GM19397 (cell line): Measurements from ENCODE around the gene CDHR3.
"Not testable (repeated sequence)": the region's sequence is repeated elsewhere in the genome, so short reads cannot be mapped to it uniquely, and the experiment has no call there.

Source experiments
- ATAC-seq: cut with Tn5 transposase; IDR thresholded peaks from one replicate; pipeline ENCODE4 v1.9.1; 2021; ENCODE audit warnings: mild to moderate bottlenecking, moderate library complexity; ENCODE audit not compliant: unreplicated experiment

CDHR3 gene

DNA sequence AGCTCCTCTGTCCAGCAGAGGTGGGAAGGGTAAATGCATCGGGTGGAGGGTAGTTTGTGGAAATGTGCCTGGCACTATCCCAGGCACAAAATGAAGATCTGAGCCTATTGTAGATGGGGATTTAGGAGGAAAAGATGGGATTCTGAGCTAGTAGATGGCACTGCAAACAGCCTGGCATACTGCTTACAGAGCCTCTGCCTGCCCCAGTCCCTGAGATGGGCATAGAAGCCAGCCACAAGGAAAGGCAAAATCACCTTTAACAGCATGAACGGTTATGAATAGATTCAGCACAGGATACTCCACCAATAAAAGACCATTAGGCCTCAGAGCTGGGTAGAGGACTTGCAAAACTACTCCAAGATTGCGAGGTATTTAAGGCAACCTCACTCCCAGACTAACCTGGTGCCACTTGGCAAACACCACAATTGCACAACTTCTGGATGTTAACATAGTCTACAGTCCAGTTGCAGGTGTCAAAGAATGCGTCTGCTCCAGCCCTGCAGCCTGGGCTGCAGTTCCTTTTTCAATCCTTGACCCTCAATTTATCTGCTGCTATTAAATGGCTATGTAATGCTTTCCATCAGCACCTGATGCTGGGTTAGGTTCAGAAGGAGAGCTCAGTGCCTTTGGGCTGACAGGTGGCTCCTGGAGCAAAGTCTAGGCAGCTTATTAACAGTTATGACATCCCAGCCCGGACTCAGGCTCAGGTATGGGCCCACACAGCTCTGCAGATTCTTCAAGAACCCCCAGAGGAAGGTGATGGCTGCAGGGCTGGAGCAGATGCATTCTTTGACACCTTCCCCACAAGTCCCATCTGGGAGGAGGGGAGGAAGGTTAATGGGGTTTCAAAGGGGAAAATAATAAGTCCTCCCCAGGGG, 34.0 kb downstream of the CDHR3 start:
- no peak for ATAC-seq

DNA sequence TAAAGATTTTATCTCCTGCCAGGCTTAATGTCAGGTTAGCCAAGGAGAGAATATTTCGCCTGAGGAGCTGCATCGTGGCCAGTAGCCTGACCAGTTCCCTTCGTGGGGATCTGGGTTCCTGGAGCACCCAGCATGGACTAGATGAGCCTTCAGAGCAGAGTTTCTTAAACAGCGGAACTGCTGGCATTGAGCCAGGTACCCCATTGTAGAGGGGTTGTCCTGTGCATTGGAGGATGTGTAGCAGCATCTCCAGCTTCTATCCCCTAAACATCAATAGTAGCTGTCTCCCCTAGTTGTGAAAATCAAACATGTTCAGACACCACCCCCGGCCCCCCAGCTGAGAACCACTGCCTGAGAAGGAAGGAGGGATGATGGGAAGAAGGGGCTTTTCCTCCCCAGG, 36.2 kb downstream of the CDHR3 start:
- ATAC-seq: no peak

DNA sequence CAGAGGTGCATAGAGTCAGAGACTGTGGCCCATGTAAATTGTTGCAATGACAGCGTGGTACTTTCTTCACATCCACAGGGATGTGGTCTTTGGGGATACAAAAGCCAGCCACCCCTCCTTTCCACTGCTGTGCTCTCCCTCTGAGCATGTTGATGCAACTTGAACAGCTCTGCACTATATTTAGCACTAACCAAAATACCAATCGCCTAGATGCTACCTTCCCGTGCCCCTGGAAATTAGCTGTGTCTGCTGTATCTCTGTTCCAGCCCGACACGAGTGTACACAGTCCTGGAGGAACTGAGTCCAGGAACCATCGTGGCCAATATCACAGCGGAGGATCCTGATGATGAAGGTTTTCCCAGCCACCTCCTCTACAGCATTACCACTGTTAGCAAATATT, 38.1 kb downstream of the CDHR3 start:
- no peak for ATAC-seq

DNA sequence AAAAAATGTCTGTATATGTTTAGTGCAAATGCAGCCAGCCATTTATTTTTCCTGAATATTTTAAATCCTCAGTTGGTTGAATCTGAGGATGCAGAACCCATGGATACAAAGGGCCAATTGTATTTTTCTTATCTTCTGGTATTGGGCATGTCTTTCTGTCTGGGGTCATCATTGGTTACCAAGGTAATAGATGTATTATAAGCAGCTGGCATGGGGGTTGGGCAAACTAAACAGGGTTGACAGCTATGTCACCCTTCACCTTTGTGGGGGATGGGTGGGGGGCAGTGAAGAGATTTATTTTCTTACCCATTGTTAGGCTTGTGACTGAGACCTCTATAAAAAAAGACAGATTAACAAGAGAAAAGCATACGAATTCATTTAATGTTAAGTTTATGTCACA, 38.8 kb downstream of the CDHR3 start:
- ATAC-seq: no peak

DNA sequence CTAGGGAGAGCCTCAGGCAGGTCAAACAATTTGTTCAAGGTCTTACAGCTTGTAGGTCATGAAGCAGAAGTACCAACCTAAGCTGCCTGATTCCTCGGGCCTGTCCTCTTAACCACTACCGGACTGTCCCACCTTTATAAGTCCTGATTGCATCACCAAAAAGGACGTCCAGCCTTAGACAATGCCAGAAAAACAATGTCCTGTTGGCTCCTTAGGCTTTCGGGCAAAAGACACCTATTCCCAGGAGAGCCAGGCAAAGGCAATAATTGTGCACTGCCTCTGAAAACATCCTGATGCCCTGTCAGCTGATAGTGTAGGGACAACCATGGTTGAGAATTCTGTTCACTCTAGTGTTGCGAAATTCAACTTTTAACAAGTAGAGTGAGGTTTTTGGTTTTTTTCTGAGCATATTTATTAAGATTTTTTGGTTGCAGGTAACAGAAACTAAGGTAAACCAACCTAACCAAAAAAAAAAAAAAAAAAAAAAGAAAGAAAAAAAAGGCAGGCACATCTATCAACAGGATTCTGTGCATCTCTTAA, 40.5 kb downstream of the CDHR3 start:
- ATAC-seq: no peak

DNA sequence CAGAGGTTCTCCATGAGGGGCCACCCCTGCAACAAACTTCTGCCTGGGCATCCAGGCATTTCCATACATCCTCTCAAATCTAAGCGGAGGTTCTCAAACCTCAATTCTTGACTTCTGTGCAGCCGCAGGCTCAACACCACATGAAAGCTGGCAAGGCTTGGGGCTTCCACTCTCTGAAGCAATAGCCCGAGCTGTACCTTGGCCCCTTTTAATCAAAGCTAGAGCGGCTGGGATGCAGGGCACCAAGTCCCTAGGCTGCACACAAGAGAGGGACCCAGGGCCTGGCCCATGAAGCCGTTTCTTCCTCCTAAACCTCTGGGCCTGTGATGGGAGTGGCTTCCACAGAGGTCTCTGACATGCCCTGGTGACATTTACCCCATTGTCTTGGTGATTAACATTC, 43.8 kb downstream of the CDHR3 start:
- ATAC-seq: no peak

DNA sequence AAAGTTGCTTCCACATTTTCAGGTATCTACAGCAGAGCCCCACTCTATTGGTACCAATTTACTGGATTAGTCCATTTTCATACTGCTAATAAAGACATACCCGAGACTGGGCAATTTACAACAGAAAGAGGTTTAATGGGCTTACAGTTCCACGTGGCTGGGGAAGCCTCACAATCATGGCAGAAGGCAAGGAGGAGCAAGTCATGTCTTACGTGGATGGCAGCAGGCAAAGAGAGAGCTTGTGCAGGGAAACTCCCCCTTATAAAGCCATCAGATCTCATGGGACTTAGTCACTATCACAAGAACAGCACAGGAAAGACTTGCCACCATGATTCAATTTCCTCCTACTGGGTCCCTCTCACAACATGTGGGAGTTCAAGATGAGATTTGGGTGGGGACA, 44.7 kb downstream of the CDHR3 start:
- not testable (repeated sequence) for ATAC-seq

DNA sequence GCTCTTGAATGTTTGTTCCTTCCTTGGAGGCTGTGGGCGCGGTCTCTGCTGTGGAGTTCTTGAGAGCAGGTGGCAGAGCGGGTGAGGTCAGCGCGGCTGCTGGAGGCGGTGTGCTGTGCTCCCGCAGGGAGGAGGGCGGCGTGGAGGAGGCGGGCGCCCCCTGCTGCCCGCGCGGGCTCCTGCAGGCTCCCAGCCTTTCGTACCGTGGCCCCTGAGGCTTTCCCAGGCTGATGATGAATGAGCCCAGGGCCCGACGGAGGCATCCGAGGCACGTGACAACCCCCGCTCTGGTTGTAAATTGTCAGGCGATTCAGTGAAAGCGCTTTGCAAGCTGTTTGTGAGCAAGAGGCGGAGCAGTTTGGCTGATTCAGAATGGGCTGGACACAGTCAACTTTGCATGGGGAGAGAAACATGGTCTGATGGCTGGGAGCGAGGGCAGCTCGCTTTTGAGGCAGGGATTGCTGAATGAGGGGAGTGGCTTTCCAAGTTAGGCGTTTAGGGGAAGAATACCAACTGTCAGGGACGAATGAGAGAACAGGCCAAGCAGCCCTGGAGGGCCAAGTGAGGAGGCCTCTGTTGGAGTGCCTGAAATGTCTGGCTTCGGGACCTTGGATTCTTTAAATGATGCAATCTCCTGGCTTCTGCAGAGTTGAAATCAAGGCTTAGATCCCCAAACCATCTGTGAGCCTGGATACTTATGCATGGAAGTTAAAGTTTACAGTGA, 46.6 kb downstream of the CDHR3 start:
- peak; percentile 83 for ATAC-seq

DNA sequence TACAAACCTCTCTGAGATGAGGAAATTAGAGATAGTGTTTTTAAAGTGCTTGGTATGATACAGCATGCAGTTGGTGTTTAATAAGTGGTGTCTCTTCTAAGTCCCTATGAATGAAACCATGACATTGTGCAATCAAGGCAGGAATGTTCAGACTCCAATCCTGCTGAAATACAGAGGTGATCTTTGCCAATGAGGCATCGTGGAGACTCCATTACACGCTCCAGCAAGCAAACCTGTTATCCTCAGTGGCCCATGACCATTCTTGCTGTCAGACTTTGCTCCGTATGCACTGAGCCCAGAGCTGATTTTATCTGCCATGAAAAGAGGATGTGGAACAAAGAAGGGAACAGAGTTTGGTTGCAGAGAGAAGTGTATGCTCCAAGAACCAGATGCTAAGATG, 47.3 kb downstream of the CDHR3 start:
- ATAC-seq: no peak

DNA sequence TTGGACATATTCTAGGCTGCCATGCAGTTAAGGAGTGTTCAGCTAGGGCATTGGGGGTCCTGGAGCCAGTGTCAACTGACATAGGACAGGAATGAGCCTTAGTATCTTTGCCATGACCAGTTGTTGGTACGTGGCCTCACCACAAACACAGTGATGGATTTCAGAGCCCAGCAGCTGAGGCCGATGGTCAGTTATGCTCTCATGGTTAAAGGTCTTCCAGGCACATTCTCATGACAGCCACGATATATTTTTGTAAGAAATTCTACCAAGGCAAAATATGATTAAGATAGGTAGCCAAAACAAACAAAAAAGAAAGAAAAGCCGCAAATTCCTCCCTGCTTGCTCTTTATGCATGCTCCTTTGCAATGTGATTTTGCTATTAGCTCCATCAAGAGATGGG, 47.8 kb downstream of the CDHR3 start:
- ATAC-seq: no peak

DNA sequence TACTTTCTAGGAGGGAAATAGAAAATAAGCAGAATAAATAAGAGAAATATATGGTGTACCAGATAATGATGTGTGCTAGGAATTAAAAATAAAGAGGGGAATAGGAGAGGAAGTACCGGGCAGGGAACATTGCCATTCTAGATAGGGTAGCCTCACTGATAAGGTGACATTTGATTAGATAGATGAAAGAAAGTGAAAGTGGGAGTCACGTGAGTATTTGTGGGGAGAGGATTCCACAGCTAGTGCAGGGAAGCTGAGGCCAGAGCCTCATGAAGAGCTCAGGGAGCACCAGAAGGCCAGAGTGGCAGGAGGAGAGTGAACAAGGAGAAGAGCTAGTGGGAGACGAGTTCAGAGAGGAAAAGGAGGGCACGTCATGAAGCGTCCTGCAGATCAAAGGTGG, 49.1 kb downstream of the CDHR3 start:
- ATAC-seq: no peak

DNA sequence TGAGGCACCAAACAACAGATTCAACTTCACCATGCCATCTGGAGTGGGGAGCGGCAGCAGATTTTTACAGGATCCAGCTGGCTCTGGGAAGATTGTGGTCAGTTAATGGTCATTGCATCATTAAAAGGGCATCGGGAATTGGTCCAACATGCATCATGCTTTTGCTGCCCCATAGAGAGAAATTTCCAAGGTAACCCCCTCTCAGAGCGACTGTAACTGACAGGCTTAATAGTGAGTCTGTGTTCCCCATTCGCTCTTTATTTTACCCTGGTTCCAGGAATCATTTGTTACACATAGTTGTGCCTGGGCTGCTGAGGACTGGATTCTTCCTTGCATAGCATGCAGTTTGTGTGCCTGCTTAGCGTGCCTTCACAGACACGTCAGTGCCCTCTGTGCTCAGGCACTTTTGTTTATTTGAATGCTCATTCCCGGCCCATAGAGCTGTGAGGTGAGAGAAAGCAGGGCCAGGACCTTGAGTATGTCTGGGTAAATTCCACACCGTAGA, 49.9 kb downstream of the CDHR3 start:
- ATAC-seq: no peak

DNA sequence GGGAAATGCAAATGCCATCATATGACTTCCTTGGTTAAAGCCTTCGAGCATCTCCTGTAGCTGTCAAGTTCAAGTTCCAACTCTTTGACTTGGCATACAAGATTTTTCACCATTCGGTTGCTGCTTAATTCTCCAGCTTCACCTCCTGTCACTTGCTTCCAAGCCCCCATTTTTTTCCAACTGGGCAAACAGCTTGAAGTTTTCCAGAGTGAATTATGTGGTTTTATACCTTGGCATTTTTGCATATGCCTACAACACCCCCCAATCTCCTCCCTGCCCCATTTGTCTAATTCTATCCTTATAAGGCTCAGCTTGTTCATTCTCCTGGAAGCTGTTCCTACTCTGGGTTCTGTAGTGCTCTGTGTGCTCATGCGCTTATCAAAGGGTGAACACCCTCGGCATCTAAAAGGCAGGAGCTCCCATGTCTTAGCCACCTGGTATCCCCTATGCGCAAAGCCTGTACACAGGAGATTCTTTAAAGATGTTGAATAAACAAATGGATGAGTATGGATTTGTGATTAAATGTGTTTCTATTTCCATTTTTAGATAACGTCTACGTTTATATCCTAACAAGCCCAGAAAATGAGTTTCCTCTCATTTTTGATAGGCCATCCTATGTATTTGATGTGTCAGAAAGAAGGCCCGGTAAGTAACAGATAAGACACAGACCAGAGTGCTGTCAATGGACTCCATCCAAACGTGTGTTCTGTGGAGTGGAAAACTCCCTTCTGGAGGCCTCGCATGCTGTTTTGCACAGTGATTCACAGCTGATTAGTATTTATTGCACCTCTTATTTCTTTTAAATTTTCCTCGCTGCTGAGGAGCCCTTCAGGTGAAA, 52.5 kb downstream of the CDHR3 start:
- ATAC-seq: no peak

DNA sequence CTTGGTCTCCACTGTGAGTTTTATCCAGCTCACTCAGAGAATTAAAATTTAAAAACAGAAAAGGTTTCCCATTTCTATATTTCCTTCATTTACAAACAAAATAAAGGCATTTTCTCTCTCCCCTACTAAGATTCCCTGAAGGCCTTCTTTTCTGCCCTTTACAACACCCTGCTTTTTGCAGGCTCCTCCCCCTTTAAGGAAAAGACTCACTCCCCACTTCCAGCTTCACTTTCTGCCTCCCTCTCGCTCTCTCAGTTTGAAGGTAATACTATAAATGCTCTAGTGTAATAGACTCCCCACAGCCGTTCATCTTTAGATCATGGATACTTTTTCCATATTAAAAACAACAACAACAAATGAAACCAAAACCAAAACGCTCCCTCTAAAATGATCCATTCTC, 53.3 kb downstream of the CDHR3 start:
- ATAC-seq: no peak

DNA sequence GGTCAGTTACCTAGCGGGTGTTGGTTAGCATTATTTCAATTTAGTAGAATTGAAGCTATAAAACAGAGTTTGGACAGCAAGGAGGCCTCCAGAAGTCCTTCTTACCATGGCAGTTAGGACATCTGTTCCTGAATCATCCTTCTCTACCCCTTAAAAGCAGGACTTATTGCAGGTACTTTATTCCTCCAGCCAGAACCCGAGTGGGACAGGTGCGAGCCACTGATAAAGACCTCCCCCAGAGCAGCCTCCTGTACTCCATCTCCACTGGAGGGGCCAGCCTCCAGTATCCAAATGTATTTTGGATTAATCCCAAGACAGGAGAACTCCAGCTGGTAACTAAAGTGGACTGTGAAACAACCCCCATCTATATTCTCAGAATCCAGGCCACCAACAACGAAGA, 54.6 kb downstream of the CDHR3 start:
- no peak for ATAC-seq

DNA sequence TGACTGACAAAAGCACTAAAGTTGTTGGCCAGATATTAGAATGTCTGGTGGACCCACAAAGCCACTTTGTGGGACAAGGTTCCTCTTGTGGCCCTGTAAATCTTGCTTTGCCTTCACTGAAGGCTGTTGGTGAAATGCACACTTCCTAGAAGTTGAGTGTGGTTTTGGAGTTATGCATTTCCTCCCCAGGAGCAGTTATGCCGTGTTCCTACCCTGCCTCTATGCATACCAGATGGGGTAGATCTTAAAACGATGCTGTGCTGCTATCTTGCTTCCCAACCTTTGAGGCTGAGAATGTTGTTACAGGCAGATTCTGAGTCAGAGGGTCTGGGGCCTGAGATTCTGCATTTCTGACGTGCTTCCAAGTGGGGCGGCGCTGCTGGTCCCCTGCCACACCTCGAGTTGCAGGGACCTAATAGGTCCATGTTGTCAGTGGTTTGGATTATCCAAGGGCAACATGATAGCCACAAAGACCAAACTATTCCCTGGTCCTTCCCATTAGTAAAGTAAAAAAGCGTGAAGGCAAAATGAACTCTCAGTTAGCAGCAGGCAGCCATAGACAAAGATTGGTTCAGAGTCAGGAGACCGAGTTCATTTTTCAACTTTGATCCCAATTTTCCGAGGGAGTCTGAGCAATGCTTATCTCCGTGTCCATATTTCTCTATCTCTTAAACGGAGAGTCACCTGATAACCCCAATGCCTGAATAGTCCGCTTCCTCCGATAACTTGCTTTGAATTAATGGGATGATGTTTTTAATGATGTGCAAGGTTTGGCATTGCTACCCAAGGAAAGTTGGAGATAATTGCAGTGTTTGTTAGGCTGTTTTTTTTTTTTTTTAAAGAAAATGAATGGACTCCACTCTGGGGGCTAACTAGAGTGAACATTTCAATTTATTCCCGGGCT, 55.8 kb downstream of the CDHR3 start:
- ATAC-seq: no peak

DNA sequence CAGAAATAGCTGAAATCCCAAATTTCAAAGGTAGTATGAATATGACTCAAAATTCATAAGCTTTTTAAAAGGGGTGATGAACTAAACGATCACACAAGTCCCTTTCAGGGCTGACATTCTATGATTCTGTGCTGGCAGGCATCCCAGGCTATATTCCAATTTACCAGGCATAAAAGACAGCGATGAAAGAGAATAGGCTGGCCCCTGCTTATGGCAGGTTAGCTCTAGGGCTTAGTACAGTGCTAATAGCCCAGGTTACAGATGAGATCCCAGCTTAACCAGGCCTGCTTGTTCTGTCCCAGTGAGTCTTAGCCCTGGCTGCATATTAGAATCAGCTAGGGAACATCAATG, 56.4 kb downstream of the CDHR3 start:
- ATAC-seq: no peak

DNA sequence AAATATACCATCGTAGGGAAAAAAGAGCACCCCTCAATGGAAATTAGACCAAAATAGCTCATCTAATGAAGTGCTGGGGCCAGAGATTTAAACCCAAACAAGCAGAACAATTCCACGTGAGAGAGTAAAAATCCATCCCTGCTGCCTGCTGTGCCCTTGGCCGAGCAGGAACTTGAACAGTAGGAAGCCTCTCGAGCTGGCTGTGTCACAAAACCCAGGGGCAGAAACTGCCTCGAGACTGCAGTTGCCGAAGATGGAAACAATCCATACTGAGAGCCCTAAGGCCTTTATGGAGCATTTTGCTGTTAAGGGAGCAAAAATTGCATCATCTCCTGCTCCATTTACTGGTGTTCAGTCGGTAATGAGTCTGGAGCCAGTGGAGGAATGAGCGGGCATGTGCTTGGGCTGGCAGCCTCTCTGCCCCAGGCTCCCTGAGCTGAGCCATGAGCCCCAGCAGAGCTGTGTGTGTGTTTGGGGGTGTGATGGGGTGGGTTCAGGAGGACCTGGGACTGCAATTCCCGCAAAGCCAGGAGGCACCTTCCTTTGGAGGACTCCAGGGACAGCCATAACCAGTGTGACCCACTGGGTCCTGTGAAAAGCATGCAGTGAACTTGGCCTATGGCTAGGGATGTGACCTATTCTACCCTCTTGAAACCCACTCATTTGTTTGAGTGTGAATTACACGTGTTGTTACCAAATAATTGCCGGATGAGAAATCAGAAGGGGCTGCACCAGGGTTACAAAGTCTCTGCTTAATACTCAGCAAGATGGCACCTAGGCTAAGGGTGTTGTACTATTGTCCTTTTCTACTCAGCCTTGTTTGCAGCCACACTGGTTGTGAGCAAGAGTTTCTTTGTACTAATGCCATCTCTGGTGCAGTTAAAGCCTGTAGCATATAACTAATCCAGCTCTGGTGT, 58.3 kb downstream of the CDHR3 start:
- ATAC-seq: no peak

DNA sequence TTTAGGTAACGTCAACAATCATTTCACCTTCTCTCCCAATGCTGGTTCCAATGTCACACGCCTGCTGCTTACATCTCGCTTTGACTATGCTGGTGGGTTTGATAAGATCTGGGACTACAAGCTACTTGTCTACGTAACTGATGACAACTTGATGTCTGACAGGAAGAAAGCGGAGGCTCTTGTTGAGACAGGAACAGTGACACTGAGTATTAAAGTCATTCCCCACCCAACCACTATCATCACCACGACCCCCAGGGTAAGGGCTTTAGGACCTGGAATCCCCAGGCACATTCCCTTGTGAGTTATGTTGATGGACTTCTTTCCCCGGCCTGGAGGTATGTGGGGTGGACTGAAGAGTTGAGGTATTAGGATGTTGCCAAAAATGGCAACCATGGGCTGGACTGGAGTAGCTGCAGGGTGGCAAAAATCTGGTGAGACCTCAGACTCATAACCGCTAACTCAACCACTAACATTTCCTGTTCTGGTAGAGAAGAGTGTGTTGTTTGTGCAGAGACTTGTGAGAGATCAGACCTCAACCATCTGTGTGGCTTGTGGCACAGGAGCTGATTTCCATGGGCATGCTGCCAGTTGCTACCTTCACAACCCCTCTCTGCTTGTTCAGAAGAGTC, 59.2 kb downstream of the CDHR3 start:
- ATAC-seq: peak; percentile 70
